Progenitor cell of endocrine pancreas (in vitro differentiated cells): ENCODE measurements around the gene CPNE4. TPM values are rescaled to one million over a fixed set of nuclear protein-coding genes. Genes with fewer than 3 reads are reported as not detected.

Experiments
- DNase-seq: peaks from one replicate; pipeline ENCODE4 v3.0.0; 2021; ENCODE audit warnings: low spot score; ENCODE audit not compliant: unreplicated experiment
- H3K27ac Mint-ChIP-seq: 2 replicates; pipeline ENCODE4 v1.8.0; 2021; ENCODE audit warnings: mild to moderate bottlenecking, moderate library complexity, mixed read lengths
- H3K27me3 Mint-ChIP-seq: 2 replicates; pipeline ENCODE4 v1.8.0; 2021; ENCODE audit warnings: mixed read lengths
- H3K36me3 Mint-ChIP-seq: 2 replicates; pipeline ENCODE4 v1.8.0; 2022; ENCODE audit warnings: mixed read lengths; ENCODE audit not compliant: insufficient read depth
- H3K4me1 Mint-ChIP-seq: 2 replicates; pipeline ENCODE4 v1.8.0; 2021; ENCODE audit warnings: low read depth, mixed read lengths
- H3K4me3 Mint-ChIP-seq: 2 replicates; pipeline ENCODE4 v1.8.0; 2021; ENCODE audit warnings: low read depth, mild to moderate bottlenecking, moderate library complexity, mixed read lengths
- H3K9me3 Mint-ChIP-seq: 2 replicates; pipeline ENCODE4 v1.8.0; 2021; ENCODE audit warnings: low read depth, mixed read lengths
- total RNA-seq: library from RNA; stranded (reverse); gene quantifications from 2 replicates; pipeline ENCODE4 v1.2.1, GENCODE V29; 2021
- TF ChIP-seq, protein P1 (sequence below): fragments of 200-600 bp; sonication (generic); IDR thresholded peaks from one replicate; pipeline ENCODE4 v1.5.0; 2021; ENCODE audit warnings: antibody characterized with exemption, mild to moderate bottlenecking; ENCODE audit not compliant: unreplicated experiment

Gene CPNE4
- total RNA-seq, 1 donor from 2014 or later, result 5.5 TPM

DNA sequence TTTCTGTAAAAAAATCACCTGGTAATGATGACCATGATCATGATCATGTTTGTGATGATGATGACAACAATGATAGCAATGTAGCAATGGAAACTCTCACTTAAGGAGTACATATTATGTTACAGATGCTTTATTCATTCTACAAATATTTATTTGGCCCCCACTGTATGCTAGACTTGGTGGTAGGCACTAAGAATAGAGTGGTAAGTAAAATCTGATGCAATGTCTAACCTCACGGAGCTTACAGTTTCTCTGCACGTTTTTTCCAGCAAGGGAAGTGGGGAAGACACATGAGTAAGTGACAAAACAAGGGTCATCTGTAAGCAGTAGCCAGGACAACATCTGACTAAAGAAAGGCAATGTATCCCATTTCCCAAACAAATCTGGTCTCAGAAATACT lies 332.7 kb downstream of the CPNE4 start:
- H3K27me3 Mint-ChIP-seq, result no peaks in the 10 kb centered on the region
- no peak overlapping the region for H3K4me3 Mint-ChIP-seq
- H3K4me1 Mint-ChIP-seq, result no peaks in the 10 kb centered on the region
- TF ChIP-seq, protein P1, sequence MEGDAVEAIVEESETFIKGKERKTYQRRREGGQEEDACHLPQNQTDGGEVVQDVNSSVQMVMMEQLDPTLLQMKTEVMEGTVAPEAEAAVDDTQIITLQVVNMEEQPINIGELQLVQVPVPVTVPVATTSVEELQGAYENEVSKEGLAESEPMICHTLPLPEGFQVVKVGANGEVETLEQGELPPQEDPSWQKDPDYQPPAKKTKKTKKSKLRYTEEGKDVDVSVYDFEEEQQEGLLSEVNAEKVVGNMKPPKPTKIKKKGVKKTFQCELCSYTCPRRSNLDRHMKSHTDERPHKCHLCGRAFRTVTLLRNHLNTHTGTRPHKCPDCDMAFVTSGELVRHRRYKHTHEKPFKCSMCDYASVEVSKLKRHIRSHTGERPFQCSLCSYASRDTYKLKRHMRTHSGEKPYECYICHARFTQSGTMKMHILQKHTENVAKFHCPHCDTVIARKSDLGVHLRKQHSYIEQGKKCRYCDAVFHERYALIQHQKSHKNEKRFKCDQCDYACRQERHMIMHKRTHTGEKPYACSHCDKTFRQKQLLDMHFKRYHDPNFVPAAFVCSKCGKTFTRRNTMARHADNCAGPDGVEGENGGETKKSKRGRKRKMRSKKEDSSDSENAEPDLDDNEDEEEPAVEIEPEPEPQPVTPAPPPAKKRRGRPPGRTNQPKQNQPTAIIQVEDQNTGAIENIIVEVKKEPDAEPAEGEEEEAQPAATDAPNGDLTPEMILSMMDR, result no peak
- H3K36me3 Mint-ChIP-seq, result no peaks in the 10 kb centered on the region
- no peak overlapping the region for H3K27ac Mint-ChIP-seq
- DNase-seq, result no peak
- H3K9me3 Mint-ChIP-seq, result no peaks in the 10 kb centered on the region

DNA sequence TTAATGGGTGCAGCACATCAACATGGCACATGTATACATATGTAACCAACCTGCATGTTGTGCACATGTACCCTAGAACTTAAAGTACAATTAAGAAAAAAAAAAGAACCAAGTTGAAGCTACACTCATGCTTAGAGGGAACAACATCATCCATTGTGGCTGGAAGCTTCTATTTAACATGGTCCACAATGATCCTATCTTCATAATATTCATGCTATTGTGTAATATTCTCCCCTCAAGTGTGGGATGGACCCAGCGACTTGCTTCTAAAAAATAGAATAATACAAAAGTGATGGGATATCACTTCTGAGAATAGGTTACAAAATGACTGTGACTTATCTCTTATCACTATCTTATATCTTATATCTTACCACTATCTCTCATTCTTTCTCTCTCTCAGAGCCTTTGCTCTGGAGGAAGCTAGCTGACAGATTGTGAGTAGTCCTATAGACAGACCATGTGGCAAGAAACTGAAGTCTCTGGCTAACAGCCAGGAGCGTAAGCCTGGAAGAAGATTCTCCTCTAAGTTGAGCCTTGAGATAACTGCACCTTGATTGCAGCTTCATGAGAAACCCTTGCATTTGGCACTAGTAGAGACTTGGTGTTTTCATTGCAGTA lies 333.6 kb downstream of the CPNE4 start:
- no peak for DNase-seq
- Mint-ChIP-seq H3K36me3 (no peaks in the 10 kb centered on the region), H3K4me3 (no peak overlapping the region), H3K4me1 (no peaks in the 10 kb centered on the region), H3K27me3 (no peaks in the 10 kb centered on the region), H3K9me3 (no peaks in the 10 kb centered on the region), H3K27ac (no peak overlapping the region)
- TF ChIP-seq, protein P1, result no peak

DNA sequence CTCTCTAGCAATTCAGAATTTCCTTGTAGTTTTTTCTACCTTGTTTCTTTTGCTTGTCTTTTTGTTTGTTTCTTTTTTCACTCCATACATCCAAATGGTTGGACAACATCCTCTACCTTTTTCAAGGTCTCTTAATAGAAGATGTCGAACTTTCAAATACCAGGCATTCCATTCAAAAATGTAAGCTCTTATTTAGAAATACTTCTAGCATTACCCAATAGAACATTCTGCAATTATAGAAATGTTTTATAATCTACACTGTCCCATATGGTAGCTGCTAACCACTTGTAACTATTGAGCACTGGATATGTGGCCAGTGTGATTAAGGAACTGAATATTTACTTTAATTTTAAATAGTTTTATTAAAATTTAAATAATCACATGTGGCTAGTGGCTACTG lies 335.8 kb downstream of the CPNE4 start:
- no peak for DNase-seq
- H3K27me3 Mint-ChIP-seq, result no peaks in the 10 kb centered on the region
- H3K9me3 Mint-ChIP-seq, result no peaks in the 10 kb centered on the region
- TF ChIP-seq, protein P1, result no peak
- H3K4me3 Mint-ChIP-seq, result no peak overlapping the region
- no peak overlapping the region for H3K27ac Mint-ChIP-seq
- H3K4me1 Mint-ChIP-seq, result no peaks in the 10 kb centered on the region
- H3K36me3 Mint-ChIP-seq, result no peaks in the 10 kb centered on the region

DNA sequence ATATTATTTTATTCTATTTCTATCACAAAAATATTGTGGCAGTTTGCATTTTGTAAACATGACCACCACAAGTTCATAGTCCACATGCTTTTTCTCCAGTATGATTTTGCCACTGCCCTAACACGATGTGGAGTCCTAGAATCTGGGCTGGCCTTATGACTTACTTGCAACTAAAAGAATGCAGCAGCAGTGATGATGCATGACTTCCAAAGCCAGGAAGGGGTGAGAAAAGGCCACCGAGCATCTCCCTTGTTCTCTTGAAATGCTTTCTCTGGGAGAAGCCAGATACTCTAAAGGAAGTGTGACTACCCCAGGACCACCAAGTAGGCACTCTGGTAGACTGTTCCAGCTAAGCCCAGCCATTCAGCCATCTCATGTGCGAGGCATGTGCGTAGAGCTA lies 340.4 kb downstream of the CPNE4 start:
- Mint-ChIP-seq H3K9me3 (peaks cover 4% of the 10 kb centered on the region), H3K36me3 (no peaks in the 10 kb centered on the region), H3K27ac (no peak overlapping the region), H3K4me3 (no peak overlapping the region), H3K27me3 (no peaks in the 10 kb centered on the region), H3K4me1 (no peaks in the 10 kb centered on the region)
- DNase-seq, result no peak
- TF ChIP-seq, protein P1, result no peak

DNA sequence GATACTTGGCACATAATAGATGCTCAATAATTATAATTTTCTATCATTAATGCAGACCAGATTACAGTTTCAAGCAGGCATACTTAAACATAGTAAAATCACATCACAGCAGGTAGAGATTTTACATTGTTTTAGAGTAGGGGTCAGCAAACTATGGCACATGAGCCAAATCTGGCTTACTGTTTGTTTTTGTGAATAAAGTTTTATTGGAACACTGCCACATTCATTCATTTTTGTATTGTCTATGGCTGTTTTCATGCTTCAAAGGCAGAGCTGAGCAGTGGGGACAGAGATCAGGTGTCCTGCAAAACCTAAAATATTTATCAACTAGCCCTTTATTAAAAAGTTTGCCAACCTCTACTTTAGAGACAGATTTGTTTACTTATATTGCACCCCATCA lies 342.5 kb downstream of the CPNE4 start:
- H3K27ac Mint-ChIP-seq, result no peak overlapping the region
- no peaks in the 10 kb centered on the region for H3K27me3 Mint-ChIP-seq
- no peaks in the 10 kb centered on the region for H3K36me3 Mint-ChIP-seq

More for the DNA sequence above, 342.5 kb downstream of the CPNE4 start:
- TF ChIP-seq, protein P1, result no peak
- Mint-ChIP-seq H3K4me3 (no peak overlapping the region), H3K9me3 (peaks cover 4% of the 10 kb centered on the region), H3K4me1 (no peaks in the 10 kb centered on the region)
- no peak for DNase-seq
